Loucy (cell line): ENCODE data around the gene ZNF396.

Experiments used
- H2AFZ ChIP-seq: fragments of 200-600 bp; sonication (generic); 2 replicates; pipeline ENCODE4 v1.6.0; 2016; ENCODE audit warnings: antibody characterized with exemption, mild to moderate bottlenecking, low read length, moderate library complexity
- H3F3A ChIP-seq: fragments of 200-600 bp; 2 replicates; pipeline ENCODE4 v1.6.0; 2016; ENCODE audit warnings: antibody characterized with exemption, low read depth, mild to moderate bottlenecking
- H3K27me3 ChIP-seq: fragments of 200-600 bp; sonication (generic); 2 replicates; pipeline ENCODE4 v1.6.1; 2014; ENCODE audit warnings: low read length, mild to moderate bottlenecking; ENCODE audit not compliant: insufficient read depth, poor library complexity, severe bottlenecking
- H3K36me3 ChIP-seq: fragments of 200-600 bp; sonication (generic); 2 replicates; pipeline ENCODE4 v1.6.1; 2016; ENCODE audit warnings: low read length; ENCODE audit not compliant: insufficient read depth
- H3K4me1 ChIP-seq: fragments of 200-600 bp; sonication (generic); 2 replicates; pipeline ENCODE4 v1.5.1; 2014; ENCODE audit warnings: low read length, mild to moderate bottlenecking; ENCODE audit not compliant: insufficient read depth, poor library complexity, severe bottlenecking
- H3K4me2 ChIP-seq: fragments of 200-600 bp; sonication (generic); 2 replicates; pipeline ENCODE4 v1.6.0; 2014; ENCODE audit warnings: antibody characterized with exemption, low read length, low read depth, mild to moderate bottlenecking; ENCODE audit not compliant: poor library complexity, severe bottlenecking
- H3K4me3 ChIP-seq: fragments of 200-600 bp; sonication (generic); 2 replicates; pipeline ENCODE4 v1.5.1; 2014; ENCODE audit warnings: low read length, mild to moderate bottlenecking, mixed read lengths; ENCODE audit not compliant: poor library complexity, severe bottlenecking
- H3K79me2 ChIP-seq: fragments of 200-600 bp; sonication (generic); 2 replicates; pipeline ENCODE4 v1.6.1; 2014; ENCODE audit warnings: low read length; ENCODE audit not compliant: insufficient read depth
- H3K9ac ChIP-seq: fragments of 200-600 bp; sonication (generic); 2 replicates; pipeline ENCODE4 v1.6.0; 2014; ENCODE audit warnings: mild to moderate bottlenecking, low read depth, low read length, moderate library complexity; ENCODE audit not compliant: poor library complexity, severe bottlenecking
- H3K9me2 ChIP-seq: fragments of 200-600 bp; sonication (generic); replicated peaks from 2 replicates; pipeline ENCODE4 v1.6.1; 2016; ENCODE audit warnings: low read depth, low read length, mixed read lengths
- H3K9me3 ChIP-seq: fragments of 200-600 bp; sonication (generic); 2 replicates; pipeline ENCODE4 v1.6.1; 2014; ENCODE audit warnings: mild to moderate bottlenecking, antibody characterized with exemption, low read length, low read depth; ENCODE audit not compliant: insufficient read depth
- H4K20me1 ChIP-seq: fragments of 200-600 bp; sonication (generic); 2 replicates; pipeline ENCODE4 v1.6.0; 2014; ENCODE audit warnings: antibody characterized with exemption, low read length, mild to moderate bottlenecking; ENCODE audit not compliant: insufficient read depth, poor library complexity, severe bottlenecking
- EZH2phosphoT487 ChIP-seq: fragments of 200-600 bp; IDR thresholded peaks from 2 replicates; pipeline ENCODE4 v1.6.1; 2018; ENCODE audit warnings: antibody characterized with exemption, mild to moderate bottlenecking, moderate library complexity, borderline replicate concordance
- TF ChIP-seq, protein P1 (sequence below): fragments of 200-600 bp; sonication (generic); conservative IDR thresholded peaks from 2 replicates; pipeline ENCODE4 v1.5.1; 2014; ENCODE audit warnings: mild to moderate bottlenecking, antibody characterized with exemption, low read length

The ZNF396 gene

DNA sequence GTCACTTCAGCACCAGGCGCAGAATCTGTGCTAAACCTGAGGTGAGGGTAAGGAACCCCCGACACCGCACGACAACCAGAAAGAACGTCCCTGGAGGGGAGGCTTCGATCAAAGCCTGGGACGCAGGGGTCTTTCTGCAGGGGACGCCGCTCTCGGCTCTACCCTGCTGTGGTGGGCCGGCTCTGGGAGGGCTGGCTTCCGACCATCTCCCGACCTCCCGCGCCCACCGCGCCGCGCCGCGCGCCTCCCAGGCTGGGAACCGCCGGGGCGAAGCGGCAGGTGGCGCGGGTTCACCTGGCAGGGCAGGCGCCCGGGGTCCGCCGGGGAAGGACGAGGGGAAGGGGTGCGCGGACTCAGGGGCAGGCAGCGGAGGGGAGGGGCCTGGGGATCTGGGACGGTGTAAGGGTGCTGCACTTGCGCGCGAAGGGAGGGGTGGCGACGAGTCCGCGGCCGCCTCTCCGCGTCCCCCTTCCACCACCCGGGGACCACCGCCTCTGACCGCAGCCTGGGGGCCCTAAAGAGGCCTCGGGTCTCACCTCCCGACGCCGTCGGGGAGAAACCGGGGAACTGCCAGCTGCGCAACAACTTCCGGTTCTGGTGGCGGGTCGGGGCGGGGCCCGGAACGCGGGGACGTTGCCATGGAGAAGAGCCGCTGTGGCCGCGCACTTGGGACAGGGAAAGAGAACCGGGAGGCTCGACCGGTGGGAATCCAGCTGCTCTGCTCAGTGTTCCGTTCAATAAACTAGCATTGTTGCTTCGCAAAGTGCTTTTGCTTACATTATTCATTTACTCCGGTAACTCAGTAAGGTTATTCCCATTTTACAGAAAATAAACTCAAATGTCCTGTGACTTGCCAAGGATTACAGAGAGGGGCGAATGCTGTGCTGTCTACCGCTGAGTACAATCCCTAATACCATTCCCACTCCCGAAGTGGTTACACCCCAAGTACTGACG, at the start of gene ZNF396:
TSS of gene ZNF396 (minus strand) at position 596 of the 954 bp plus-strand sequence. CDS start 3,045 bp downstream, outside the sequence.
- Histone ChIP-seq H4K20me1 (no peaks in the 10 kb centered on the region), H3K9me3 (no peaks in the 10 kb centered on the region), H3F3A (no peaks in the 10 kb centered on the region), H2AFZ (peak within 1 kb of the TSS; percentile 80), H3K79me2 (no peaks in the 10 kb centered on the region), H3K9me2 (no peaks in the 10 kb centered on the region), H3K4me1 (no peaks in the 10 kb centered on the region), H3K36me3 (no peaks in the 10 kb centered on the region), H3K4me3 (peak within 1 kb of the TSS; percentile 74), H3K4me2 (peak within 1 kb of the TSS; percentile 82), H3K27me3 (peaks cover 6% of the 10 kb centered on the region), H3K9ac (no peak within 1 kb of the TSS)
- no peak for TF ChIP-seq EZH2phosphoT487
- TF ChIP-seq, protein P1, sequence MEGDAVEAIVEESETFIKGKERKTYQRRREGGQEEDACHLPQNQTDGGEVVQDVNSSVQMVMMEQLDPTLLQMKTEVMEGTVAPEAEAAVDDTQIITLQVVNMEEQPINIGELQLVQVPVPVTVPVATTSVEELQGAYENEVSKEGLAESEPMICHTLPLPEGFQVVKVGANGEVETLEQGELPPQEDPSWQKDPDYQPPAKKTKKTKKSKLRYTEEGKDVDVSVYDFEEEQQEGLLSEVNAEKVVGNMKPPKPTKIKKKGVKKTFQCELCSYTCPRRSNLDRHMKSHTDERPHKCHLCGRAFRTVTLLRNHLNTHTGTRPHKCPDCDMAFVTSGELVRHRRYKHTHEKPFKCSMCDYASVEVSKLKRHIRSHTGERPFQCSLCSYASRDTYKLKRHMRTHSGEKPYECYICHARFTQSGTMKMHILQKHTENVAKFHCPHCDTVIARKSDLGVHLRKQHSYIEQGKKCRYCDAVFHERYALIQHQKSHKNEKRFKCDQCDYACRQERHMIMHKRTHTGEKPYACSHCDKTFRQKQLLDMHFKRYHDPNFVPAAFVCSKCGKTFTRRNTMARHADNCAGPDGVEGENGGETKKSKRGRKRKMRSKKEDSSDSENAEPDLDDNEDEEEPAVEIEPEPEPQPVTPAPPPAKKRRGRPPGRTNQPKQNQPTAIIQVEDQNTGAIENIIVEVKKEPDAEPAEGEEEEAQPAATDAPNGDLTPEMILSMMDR, result no peak

DNA sequence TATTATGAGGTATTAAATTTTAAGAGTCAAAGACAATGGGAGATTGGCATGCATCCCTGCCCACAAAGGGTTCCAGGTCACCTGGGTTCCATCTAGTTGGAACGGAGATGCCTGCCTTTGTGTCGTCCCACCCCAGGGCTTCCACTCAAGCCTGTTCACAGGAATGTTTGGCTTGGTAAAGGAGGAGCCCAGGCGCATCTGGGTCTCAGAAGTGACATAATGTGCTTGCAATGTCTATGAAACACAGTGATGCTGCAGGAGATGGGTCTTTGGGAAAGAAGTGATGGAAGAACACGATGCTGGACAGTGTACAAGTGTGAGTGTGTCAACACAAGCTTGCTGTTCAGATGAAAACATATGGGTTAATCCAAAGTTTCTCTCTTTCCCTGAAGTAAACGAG, 49.6 kb upstream of the ZNF396 start:
- Histone ChIP-seq H3F3A (no peaks in the 10 kb centered on the region), H3K4me1 (no peaks in the 10 kb centered on the region), H3K9me2 (no peaks in the 10 kb centered on the region), H3K79me2 (no peaks in the 10 kb centered on the region), H3K4me3 (no peak overlapping the region), H3K4me2 (no peak overlapping the region), H3K9me3 (no peaks in the 10 kb centered on the region), H4K20me1 (no peaks in the 10 kb centered on the region), H3K27me3 (no peaks in the 10 kb centered on the region), H3K9ac (no peak overlapping the region), H3K36me3 (no peaks in the 10 kb centered on the region), H2AFZ (no peak overlapping the region)
- TF ChIP-seq EZH2phosphoT487, result no peak
- TF ChIP-seq, protein P1, result no peak

DNA sequence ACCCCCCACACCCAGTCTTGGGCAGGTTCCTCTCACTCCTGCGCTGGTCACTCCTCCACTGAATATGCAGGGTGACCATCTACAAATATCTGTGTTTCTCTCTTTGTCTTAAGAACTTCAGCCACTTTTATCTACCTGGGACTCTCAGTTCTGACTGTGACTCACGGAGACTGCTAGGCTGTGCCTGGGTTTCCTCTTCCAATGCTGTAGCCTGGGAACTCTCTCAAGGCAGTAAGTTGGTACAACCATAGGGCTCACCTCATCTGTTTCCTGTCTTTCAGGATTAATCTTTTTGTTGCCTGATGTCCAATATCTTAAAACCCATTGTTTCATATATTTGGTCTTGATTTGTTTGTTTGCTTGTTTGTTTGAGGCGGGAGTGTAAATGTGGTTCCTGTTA, 47.2 kb upstream of the ZNF396 start:
- no peak overlapping the region for H2AFZ ChIP-seq
- H3K36me3 ChIP-seq, result no peaks in the 10 kb centered on the region
- no peaks in the 10 kb centered on the region for H3K4me1 ChIP-seq
- H3K27me3 ChIP-seq, result no peaks in the 10 kb centered on the region
- H3K9ac ChIP-seq, result no peak overlapping the region
- TF ChIP-seq, protein P1, result no peak
- TF ChIP-seq EZH2phosphoT487, result no peak
- H3F3A ChIP-seq, result no peaks in the 10 kb centered on the region
- H3K4me3 ChIP-seq, result no peak overlapping the region
- H3K9me3 ChIP-seq, result no peaks in the 10 kb centered on the region
- no peaks in the 10 kb centered on the region for H4K20me1 ChIP-seq
- H3K4me2 ChIP-seq, result no peak overlapping the region
- H3K9me2 ChIP-seq, result no peaks in the 10 kb centered on the region
- H3K79me2 ChIP-seq, result no peaks in the 10 kb centered on the region
